CD14-positive monocyte (primary cell): ENCODE measurements around the gene USHBP1. TPM values are rescaled to one million over a fixed set of nuclear protein-coding genes. Genes with fewer than 3 reads are reported as not detected.
A peak's percentile ranks its signal among the peaks of the same experiment; 100 is the strongest.

ENCODE experiments used
- DNase-seq, 3 donors: peaks; one replicate each; pipeline ENCODE4 v3.0.0-alpha.2; 2011 to 2022
- H2AFZ ChIP-seq: 2 replicates; pipeline ENCODE4 v1.6.0; 2012; ENCODE audit warnings: mild to moderate bottlenecking, low read depth, low read length, inconsistent platforms; ENCODE audit not compliant: insufficient read depth, poor library complexity, severe bottlenecking
- H3K27ac ChIP-seq, 2 donors: 1 replicate in 1 of 2; 2 replicates in 1 of 2; pipeline ENCODE4 v1.5.1; 2012 to 2013; ENCODE audit warnings: low read length in 2 of 2, control low read depth in 1 of 2, inconsistent platforms in 1 of 2, low read depth in 1 of 2, mild to moderate bottlenecking in 1 of 2
- H3K27me3 ChIP-seq, 2 donors: one replicate each; pipeline versions ENCODE4 v1.6.0 to v1.6.1; 2011 to 2013; ENCODE audit warnings: low read length in 2 of 2; ENCODE audit not compliant: control insufficient read depth in 2 of 2, insufficient read depth in 2 of 2
- H3K36me3 ChIP-seq, 2 donors: replicated peaks in 1 of 2; 1 replicate in 1 of 2; 2 replicates in 1 of 2; pipeline versions ENCODE4 v1.5.1 to v1.6.1; 2012 to 2013; ENCODE audit warnings: low read length in 2 of 2, control low read depth in 1 of 2, inconsistent platforms in 1 of 2, mild to moderate bottlenecking in 1 of 2; ENCODE audit not compliant: insufficient read depth in 2 of 2, control insufficient read depth in 1 of 2
- H3K4me1 ChIP-seq, 2 donors: 1 replicate in 1 of 2; 2 replicates in 1 of 2; pipeline versions ENCODE4 v1.5.1 to v1.6.1; 2012 to 2013; ENCODE audit warnings: low read length in 2 of 2, control low read depth in 1 of 2, inconsistent platforms in 1 of 2, mild to moderate bottlenecking in 1 of 2, moderate library complexity in 1 of 2; ENCODE audit not compliant: insufficient read depth in 2 of 2, control insufficient read depth in 1 of 2
- H3K4me2 ChIP-seq: replicated peaks from 2 replicates; pipeline ENCODE3; 2012; ENCODE audit warnings: low read length, moderate library complexity, mild to moderate bottlenecking; ENCODE audit not compliant: poor library complexity, severe bottlenecking; ENCODE audit errors: extremely low read depth
- H3K4me3 ChIP-seq, 3 experiments: fragments of 200-600 bp in 1 of 3; sonication (generic) in 1 of 3; replicated peaks in 1 of 3; 1 replicate in 2 of 3; 2 replicates in 1 of 3; pipeline ENCODE4 v1.5.1; 2011 to 2013; ENCODE audit warnings: low read length in 3 of 3, mild to moderate bottlenecking in 3 of 3, control low read depth in 2 of 3, low read depth in 2 of 3, inconsistent platforms in 1 of 3, moderate library complexity in 1 of 3
- H3K79me2 ChIP-seq: 2 replicates; pipeline ENCODE4 v1.6.0; 2012; ENCODE audit warnings: mild to moderate bottlenecking, control low read depth, inconsistent platforms, low read length, moderate library complexity; ENCODE audit not compliant: insufficient read depth
- H3K9ac ChIP-seq: 2 replicates; pipeline ENCODE4 v1.6.0; 2017; ENCODE audit warnings: low read length, mild to moderate bottlenecking; ENCODE audit not compliant: insufficient read depth, poor library complexity, severe bottlenecking
- H3K9me3 ChIP-seq, 2 donors: replicated peaks in 1 of 2; 1 replicate in 1 of 2; 2 replicates in 1 of 2; pipeline versions ENCODE4 v1.5.1 to v1.6.1; 2012 to 2013; ENCODE audit warnings: low read length in 2 of 2, control low read depth in 1 of 2; ENCODE audit not compliant: control insufficient read depth in 1 of 2, insufficient read depth in 1 of 2
- H4K20me1 ChIP-seq: 2 replicates; pipeline ENCODE4 v1.6.0; 2012; ENCODE audit warnings: mild to moderate bottlenecking, low read length, control low read depth, moderate library complexity; ENCODE audit not compliant: insufficient read depth
- H3K27ac Mint-ChIP-seq, 7 donors: one replicate each; pipeline ENCODE4 v1.8.0; 2020; ENCODE audit warnings: mild to moderate bottlenecking in 7 of 7, mixed read lengths in 7 of 7, moderate library complexity in 6 of 7, inconsistent platforms in 2 of 7
- H3K27me3 Mint-ChIP-seq, 3 donors: one replicate each; pipeline ENCODE4 v1.8.0; 2021 to 2022; ENCODE audit warnings: low read depth in 3 of 3, mild to moderate bottlenecking in 3 of 3, mixed read lengths in 3 of 3, moderate library complexity in 3 of 3, inconsistent platforms in 1 of 3
- H3K36me3 Mint-ChIP-seq, 2 donors: one replicate each; pipeline ENCODE4 v1.8.0; 2020; ENCODE audit warnings: mixed read lengths in 2 of 2, inconsistent platforms in 1 of 2, mild to moderate bottlenecking in 1 of 2
- H3K4me1 Mint-ChIP-seq: one replicate; pipeline ENCODE4 v1.8.0; 2020; ENCODE audit warnings: mild to moderate bottlenecking, mixed read lengths
- H3K4me3 Mint-ChIP-seq, 2 donors: one replicate each; pipeline ENCODE4 v1.8.0; 2020; ENCODE audit warnings: mild to moderate bottlenecking in 2 of 2, mixed read lengths in 2 of 2, moderate library complexity in 1 of 2
- H3K9me3 Mint-ChIP-seq, 7 donors: one replicate each; pipeline ENCODE4 v1.8.0; 2020 to 2022; ENCODE audit warnings: mixed read lengths in 7 of 7, mild to moderate bottlenecking in 6 of 7, moderate library complexity in 6 of 7, inconsistent platforms in 2 of 7
- CTCF ChIP-seq: fragments of 200-600 bp; IDR thresholded peaks from one replicate; pipeline ENCODE4 v1.8.0; 2022; ENCODE audit warnings: antibody characterized with exemption, mild to moderate bottlenecking
- WGBS: methylation state at CpG from one replicate; pipeline ENCODE4 v1.1.5; 2013; ENCODE audit warnings: missing lambda C conversion rate; ENCODE audit not compliant: insufficient coverage; 5-methylcytosine and 5-hydroxymethylcytosine counted together
- intact Hi-C, 2 donors: fragments of 100-400 bp; cut with micrococcal nuclease; formaldehyde crosslinking; loops; one replicate each; pipeline versions ENCODE4 v1.15.0 to v1.15.1; 2023
- polyA plus RNA-seq, 3 donors: library from polyadenylated mRNA; depleted of rRNA in 1 of 3; unstranded in 2 of 3; stranded (reverse) in 1 of 3; fragments of 300-500 nt in 2 of 3; fragments of >200 nt in 1 of 3; fragmentation: Illumina TruSeq in 2 of 3; gene quantifications; 1 replicate in 2 of 3; 2 replicates in 1 of 3; pipeline ENCODE4 v1.2.3, GENCODE V29; 2012 to 2021

Gene USHBP1
- polyA plus RNA-seq, 3 donors: not detected

GRCh38 chr19:17235300-17235970 lies 29.1 kb downstream of the USHBP1 start:
- H3K36me3 ChIP-seq: peaks cover 0 to 24% of the 10 kb centered on the region in 2 donors
- H3K4me3 Mint-ChIP-seq: peak overlapping the region; percentile 74 to 79
- peaks cover 17% of the 10 kb centered on the region for H4K20me1 ChIP-seq
- no peaks in the 10 kb centered on the region for H3K27me3 ChIP-seq
- no peak overlapping the region for H3K27ac Mint-ChIP-seq
- peaks cover 8% of the 10 kb centered on the region for H3K79me2 ChIP-seq
- peaks cover 14 to 24% of the 10 kb centered on the region in 2 donors for H3K4me1 ChIP-seq
- intact Hi-C loops: loop anchor here in 1 of 2 donors (5.0 kb wide), 1 partner anchor 33 kb away; no protein-coding TSS in a partner anchor
- peak overlapping the region; percentile 99 for H3K4me2 ChIP-seq
- peaks cover 0 to 4% (median 1%) of the 10 kb centered on the region in 3 donors for H3K27me3 Mint-ChIP-seq
- H3K9ac ChIP-seq: peak overlapping the region; percentile 58
- H3K36me3 Mint-ChIP-seq: peaks cover 15 to 31% of the 10 kb centered on the region in 2 donors
- WGBS: under 1% methylated on average over 72 of the region's 80 CpGs
- H3K9me3 Mint-ChIP-seq: peaks cover 0 to 1% (median 0%) of the 10 kb centered on the region in 7 donors
- DNase-seq: peak; percentile 71 to 77 (median 75)
- no peaks in the 10 kb centered on the region for H3K9me3 ChIP-seq
- no peak overlapping the region for H3K27ac ChIP-seq
- H2AFZ ChIP-seq: peak overlapping the region; percentile 82
- peak; percentile 55 for TF ChIP-seq CTCF
- H3K4me1 Mint-ChIP-seq: peaks cover 14% of the 10 kb centered on the region
- H3K4me3 ChIP-seq: peak overlapping the region; percentile 47 to 81 (median 55)

DNA sequence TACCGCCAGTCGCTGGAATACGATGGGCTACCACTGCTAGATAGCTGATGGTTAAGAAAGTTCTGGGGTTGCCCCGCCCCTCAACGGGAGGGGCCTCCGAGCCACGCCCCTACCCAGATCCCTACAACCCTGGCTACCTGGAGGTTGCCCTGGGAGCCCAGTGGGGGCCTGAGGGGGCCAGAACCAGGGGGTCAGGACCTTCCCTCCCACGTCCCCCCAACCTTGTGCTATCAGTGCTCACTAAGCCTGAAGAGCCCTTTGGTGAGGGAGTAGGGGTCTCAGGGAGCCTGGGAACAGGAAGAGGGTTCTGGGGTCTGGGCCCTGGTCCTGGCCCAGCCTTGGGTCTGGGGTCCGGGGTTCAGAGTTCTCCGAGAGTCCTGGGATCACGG lies 29.6 kb downstream of the USHBP1 start:
- H3K4me3 ChIP-seq: peak overlapping the region; percentile 47 to 81 (median 55)
- no peak overlapping the region for H3K27ac ChIP-seq
- H3K36me3 ChIP-seq: peaks cover 3 to 30% of the 10 kb centered on the region in 2 donors
- peak overlapping the region; percentile 82 for H2AFZ ChIP-seq
- peaks cover 14 to 24% of the 10 kb centered on the region in 2 donors for H3K4me1 ChIP-seq
- no peaks in the 10 kb centered on the region for H3K9me3 ChIP-seq
- Mint-ChIP-seq H3K36me3 (peaks cover 15 to 37% of the 10 kb centered on the region in 2 donors), H3K9me3 (peaks cover 0 to 1% (median 0%) of the 10 kb centered on the region in 7 donors), H3K4me3 (peak overlapping the region; percentile 74 to 79), H3K27ac (no peak overlapping the region), H3K27me3 (peaks cover 0 to 4% (median 1%) of the 10 kb centered on the region in 3 donors), H3K4me1 (peaks cover 14% of the 10 kb centered on the region)
- no peaks in the 10 kb centered on the region for H3K27me3 ChIP-seq
- peak overlapping the region; percentile 99 for H3K4me2 ChIP-seq
- intact Hi-C loops: loop anchor here in 1 of 2 donors (5.0 kb wide), 1 partner anchor 33 kb away; no protein-coding TSS in a partner anchor
- H3K9ac ChIP-seq: peak overlapping the region; percentile 58
- no peak for TF ChIP-seq CTCF
- peaks cover 8% of the 10 kb centered on the region for H3K79me2 ChIP-seq
- DNase-seq: peak in 1 of 3 donors; percentile 43
- peaks cover 15% of the 10 kb centered on the region for H4K20me1 ChIP-seq
- WGBS: 4% methylated on average over 3 of the region's 11 CpGs
